GM19463 (cell line): Measurements from ENCODE around the gene GMCL2.

Experiments used
- ATAC-seq: cut with Tn5 transposase; IDR thresholded peaks from one replicate; pipeline ENCODE4 v1.9.1; 2021; ENCODE audit warnings: mild to moderate bottlenecking, moderate library complexity; ENCODE audit not compliant: unreplicated experiment

Gene GMCL2

DNA sequence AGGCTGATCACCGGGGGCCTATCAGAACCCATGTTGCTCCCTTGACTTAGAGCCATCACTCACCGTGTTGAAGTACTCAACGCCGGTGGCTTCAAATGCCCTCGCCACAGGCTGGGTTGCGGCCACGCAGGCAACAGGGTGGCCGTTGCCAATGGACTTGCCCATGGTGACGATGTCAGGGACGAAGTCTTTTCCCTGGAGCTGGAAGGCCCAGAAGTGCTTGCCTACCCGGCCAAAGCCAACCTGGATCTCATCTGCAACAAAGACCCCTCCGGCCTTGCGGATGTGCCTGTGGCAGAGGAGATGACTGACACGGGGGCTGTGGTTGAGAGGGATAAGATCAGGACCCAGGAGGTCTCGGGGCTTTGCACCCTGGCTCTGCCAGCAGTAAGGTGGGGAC, 35.1 kb upstream of the GMCL2 start:
- ATAC-seq, result no peak

DNA sequence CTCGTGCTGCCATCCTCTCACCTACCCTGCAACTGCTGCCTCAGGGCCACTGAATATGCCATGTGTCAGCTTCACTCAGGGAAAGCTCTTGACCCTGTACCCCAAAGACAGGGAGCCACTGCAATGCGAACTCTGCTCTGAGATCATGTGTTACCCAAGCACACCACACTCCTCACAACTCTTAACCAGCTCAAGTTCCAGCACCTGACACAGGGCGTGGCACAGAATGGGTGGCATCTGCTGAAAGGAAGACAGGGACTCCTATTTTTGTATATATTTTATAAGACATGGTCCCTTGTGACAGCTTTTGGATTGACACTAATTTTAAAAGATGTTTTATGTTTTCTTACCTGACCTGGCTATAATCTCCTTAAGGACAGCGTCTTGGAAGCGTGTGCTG, 34.7 kb upstream of the GMCL2 start:
- ATAC-seq, result no peak

DNA sequence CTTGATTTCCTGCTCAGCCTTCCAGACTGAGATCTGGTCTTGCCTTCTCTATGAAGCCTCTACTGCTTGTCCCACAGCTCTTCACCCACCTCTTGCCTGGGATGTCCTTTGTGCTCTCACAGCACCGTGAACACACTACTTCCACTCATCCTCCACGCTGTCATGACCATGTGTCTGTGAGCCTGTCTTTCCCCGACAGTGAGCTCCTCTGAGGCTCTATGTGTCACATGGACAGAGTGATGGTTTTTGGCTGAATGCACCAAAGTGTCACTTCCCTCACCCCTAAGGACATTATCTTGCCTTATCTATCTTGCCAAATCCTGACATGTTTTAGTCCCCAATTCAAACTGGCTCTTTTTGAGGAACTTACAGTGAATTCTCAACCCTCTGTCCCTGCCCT, 34.1 kb upstream of the GMCL2 start:
- no peak for ATAC-seq

DNA sequence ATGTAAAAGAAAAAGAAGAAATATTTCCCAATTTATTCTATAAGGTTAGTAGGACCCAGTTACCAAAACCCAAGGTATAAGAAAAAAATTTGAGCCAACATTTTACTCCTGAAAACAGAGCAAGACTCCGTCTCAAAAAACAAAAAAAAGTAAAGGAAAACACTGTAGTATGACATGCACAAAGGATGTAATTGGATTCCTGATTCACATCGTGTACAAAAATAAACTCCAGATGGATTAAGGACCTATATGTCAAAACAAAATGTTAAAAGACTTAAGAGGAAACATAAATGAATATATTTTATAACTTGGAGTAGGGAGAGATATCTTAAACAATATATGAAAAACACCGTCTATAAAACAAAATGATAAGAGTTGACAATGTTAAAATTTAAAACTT, 31.7 kb upstream of the GMCL2 start:
- ATAC-seq, result no peak

DNA sequence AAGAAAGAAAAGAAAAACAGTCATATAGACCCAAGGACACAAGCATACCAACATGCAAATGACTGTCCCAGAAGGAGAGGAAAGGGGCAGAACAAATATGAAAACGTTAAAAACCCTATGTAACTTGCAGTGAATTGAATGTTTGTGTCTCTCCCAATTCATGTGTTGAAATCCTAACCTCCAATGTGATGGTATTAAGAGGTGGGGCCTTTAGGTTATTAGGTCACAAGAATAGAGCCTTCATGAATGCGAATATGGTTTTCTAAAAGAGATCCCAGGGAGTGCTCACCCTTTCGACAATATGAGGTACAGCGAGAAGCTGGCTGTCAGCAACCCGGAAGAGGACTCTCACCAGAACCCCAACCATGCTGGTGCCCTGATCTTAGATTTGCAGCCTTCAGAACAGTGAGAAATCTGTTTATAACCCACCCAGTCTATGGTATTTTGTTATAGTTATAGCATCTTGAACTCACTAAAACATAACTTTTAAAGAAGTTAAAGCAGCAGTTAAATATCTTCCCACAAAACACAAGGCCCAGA, 31.1 kb upstream of the GMCL2 start:
- no peak for ATAC-seq

DNA sequence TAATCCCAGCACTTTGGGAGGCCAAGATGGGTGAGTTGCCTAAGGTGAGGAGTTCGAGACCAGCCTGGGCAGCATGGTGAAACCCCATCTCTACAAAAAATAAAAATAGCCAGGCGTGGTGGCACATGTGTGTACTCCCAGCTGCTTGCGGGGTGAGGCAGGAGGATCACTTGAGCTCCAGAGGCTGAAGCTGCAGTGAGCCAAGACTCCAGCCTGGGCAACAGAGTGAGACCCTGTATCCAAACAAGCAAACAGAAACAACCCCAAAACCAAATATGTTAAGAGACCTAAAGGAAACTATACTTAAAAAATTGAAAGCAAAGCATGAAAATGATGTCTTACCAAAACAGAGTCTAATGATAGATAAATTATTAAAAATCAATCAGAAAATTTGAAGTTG, 29.6 kb upstream of the GMCL2 start:
- ATAC-seq, result no peak

DNA sequence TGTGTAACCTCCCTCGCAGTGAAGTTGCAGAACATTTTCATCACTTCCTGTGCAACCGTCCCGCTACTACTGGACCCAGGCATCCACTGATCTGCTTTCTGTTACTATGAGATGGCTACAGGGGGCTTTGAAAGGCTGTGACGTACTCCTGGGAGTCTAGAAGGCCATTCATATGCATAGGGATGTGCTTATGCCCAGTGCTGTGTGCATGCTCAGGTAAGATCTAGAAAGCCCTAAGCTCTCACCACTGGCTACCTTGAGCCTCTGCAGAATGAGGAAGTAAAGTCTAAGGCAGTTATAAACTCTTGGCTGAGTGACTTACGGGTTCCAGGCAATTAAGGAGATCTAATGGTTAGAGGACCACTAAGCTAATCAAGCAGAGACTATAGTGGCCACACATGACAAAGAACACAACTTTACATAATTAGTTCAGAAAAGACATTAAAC, 28.9 kb upstream of the GMCL2 start:
- ATAC-seq, result no peak

DNA sequence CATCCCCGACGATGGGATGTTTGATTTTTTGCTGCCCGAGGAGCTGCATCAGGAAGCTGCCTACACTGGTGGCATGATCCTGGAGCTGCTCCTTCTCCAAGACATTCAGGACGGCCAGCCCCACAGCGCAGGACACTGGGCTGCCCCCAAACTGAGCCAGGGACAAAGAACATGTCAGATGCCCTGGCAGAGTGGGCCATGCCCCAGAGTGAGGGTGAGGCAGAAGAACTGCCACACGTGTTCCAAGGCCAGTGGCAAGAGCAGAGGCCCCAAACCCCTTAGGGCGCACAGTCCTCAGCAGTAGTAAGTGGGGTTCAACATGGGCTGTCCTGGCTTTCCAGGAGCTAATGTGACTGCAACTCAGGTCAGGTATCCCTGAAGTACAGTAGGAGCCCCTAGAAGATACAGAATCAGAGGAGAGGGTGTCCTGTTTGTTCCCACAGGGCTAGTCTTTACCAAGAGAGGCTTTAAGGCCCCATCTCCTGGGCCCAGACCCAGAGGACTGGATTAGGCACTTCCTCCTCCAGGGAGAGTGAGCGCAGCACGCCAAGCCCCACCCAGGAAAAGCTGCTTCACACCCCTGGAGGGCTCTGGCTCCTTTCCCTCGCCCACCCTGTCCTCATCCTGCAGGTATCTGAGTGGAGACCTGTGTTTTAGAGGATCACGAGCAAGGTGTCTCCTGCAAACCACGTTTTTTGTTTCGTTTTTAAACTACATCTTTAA, 28.3 kb upstream of the GMCL2 start:
- no peak for ATAC-seq

DNA sequence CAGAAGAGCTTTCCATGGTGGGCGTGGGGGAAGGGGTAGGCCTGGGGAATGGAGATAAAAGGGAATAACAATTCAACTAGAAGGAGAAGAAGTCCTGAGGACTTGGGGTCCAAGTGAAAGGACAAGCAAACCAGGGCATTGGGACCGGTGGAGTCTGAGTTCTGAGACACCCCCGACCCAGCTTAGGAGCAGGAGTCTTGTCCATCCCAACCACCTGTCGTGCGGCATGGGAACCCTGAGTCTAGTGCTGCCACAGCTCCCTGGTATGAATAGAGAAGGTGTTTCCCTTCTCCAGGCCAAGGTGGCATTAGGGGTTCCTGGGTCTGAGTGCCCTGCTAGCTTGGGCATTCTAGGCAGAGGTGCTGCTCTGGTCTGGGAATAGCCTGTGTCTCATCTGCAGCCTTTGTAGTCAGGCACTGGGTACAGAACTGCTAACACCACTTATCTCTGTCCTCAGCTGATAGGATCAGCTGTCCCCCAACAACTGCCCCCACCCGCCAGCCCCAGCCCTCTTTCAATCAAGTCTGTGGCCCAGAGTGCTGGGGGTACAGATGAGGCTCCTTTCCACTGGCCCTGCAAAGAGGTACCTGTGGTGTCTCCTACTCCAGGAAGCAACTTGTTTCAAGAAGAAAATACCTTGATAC, 27.1 kb upstream of the GMCL2 start:
- ATAC-seq, result no peak

DNA sequence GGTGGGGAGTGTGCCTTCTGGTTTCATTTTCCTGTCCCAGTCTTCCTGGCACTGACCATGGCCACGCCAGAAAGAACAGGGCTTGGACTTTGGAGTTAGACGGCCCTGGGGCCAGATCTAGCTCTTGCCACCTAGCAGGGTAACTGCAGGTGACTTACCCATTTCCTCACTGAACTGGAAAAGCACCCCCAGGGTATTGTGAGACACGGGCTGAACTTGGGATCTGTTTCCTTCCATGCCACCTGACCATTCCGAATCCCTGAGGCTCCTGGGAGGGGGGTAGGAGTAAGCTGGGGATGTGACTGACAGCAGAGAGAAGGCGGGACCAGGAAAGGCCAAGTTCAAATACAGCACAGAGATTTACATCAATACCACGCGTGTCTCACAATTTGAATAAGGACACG, 26.6 kb upstream of the GMCL2 start:
- ATAC-seq, result no peak

DNA sequence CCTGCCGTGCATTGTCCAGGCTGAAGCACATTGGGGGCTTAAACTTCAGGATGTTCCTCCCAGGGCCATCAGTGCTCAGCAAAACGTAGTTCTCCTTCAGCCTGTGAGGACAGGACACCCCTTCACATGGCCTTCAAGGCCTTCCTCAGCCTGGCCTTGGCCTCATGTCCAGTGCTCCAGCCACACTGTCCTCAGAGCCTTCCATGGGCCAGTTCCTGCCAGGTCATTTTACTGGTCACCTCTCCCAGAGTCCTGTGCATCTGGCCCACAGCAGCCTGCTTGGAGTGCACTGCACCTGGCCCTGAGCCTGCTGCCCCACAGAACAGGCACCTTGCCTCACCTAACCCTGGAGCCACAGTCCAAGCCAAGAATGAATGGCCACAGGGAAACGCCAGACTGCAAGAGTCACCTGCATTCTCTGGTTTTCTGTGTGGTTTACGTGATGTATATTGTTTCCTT, 25.9 kb upstream of the GMCL2 start:
- no peak for ATAC-seq

DNA sequence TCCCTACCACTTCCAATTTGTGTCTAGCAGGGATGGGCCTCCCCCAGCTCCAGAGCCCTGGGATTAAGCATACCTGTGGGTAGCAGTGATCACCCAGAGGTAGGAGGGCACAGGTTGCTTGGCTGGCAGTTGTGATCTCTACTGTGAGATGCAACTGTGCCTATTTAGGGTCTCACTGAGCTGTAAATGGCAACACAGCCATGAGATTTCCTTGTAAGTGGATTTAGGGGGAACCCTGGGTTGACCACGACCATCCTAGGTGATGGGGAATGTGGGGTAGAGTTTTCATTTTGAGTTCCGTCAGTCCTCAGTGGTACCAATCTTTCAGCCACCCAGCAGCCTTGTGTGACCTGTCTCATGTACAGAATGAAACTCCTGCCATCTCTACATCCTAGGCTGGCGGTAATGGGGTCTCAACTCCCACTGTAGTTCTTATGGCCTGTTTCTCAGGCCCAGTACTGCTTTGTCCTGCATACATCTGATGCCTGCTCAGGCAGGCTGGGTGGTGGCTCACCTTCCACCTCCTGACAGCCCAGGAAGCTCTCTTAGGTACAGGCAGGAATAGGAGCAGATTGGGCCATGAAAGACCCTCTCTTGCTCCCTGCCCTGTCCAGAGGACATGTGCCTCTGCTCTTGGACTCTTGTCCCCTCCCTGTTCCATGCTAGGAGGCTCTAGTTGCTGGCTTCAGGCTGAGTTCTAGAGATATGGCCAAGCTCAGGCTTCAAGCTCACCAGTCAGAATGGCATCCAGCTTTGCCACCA, 25.3 kb upstream of the GMCL2 start:
- no peak for ATAC-seq

DNA sequence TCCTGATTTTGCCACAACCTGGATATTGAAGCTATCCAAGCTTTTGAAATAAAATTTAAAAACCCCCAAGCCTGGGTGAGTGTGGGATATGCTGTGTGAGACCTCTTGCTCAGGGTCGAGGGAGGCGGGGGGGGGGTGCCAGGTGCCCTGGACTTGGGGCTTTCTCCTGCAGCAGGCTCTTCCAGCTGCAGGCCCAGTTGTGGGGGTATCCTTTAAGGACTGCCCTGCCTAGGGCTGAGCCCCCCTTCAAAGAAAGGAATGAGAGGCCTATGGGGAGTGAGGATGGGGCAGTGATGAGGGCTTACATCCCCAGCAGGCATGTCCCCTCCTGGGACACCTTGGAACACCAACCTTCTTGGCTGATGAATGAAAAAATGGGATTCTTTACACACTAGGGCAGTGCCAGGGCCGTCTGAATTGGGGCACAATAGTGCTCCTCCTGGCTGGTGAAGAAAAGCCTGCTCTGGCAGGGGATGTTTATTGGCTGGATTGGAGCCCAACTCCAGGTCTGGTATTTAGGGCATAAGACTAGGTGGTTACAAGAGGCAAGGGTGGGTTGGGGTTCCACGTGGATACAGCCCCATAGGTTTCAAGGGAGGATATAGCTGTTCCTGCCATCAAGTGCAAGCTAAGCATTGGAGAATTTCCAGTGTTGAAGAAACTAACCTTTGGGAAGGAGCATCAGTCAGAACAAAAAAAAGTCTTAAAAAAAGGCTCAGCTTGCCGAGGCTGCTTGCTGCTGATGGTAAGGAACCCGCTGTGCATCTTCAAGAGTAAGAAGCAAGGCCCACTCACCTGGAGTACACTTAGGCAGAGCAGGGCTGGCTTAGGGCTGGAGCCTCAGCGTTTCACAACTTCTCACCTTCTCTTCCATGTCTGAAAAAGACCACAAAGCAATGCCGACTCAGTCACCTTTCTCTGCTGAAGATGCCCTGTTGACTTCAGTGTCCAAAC, 24.2 kb upstream of the GMCL2 start:
- ATAC-seq, result no peak

DNA sequence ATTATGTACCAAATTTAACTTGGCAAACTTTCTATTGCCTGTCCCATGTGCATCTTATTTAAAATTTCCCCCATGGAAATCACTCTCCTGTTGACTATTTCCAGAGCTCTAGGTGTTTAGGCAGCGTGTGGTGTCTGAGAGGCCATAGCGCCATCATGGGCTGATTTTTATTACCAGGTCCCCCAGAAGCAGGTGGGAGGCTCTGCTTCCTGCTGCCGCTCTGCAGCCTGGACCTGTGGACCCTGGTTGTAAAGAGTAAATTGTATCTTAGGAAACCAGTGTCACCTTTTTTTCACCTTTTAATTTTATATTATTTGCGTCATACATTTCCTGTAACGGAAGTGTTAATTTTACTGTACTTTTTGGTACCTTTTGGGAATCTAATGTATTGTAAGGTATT, 23.5 kb upstream of the GMCL2 start:
- ATAC-seq, result no peak

DNA sequence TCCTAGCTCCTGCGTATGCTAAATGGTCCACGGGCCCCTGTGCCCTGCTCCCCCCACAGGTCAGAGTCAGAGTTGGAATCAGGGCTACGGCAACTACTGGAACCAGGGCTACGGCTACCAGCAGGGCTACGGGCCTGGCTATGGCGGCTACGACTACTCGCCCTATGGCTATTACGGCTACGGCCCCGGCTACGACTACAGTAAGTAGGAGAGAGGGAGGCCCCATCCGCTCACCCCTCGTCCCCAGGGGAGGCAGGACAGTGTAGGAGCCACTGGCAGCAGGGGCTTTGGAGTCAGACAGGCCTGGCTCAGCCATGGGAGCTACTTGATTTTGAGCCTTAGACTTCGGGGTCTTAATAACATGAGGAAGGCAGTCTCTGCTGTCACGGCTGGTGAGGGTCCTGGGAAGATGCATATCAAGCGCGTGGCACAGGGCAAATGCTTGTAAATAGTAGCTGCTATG, 22.9 kb upstream of the GMCL2 start:
- ATAC-seq, result no peak

DNA sequence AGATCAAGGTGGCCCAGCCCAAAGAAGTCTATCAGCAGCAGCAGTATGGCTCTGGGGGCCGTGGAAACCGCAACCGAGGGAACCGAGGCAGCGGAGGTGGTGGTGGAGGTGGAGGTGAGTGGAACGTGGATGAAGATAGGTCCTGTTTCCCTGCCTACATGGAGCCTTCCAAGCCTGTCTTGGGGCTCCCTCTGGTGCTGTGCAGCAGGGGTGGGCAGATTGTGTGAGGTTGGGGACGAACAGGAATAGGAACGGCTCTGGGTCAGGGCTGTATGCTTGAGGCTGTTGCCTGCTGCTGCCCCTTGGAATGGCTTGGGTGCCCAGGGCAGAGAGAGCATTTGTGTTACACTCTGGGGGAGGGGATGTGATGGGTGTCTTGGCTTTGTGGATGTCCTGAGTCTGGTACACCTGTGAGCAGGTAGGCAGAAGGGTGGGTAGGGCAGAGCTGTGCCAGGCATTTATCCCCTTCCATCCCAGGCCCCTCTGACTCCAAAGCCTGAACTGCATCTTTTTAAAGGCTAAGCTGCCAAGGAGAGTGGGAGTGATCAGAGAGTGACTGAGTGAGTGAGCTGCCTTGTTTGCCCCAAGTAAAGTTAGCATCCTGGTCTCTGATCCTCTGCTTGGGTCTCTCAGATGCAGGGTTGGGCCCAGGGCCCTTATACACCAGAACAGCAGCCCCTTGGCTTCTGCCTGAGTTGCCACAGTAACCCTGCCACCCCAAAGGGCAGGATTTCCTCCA, 22.3 kb upstream of the GMCL2 start:
- no peak for ATAC-seq

DNA sequence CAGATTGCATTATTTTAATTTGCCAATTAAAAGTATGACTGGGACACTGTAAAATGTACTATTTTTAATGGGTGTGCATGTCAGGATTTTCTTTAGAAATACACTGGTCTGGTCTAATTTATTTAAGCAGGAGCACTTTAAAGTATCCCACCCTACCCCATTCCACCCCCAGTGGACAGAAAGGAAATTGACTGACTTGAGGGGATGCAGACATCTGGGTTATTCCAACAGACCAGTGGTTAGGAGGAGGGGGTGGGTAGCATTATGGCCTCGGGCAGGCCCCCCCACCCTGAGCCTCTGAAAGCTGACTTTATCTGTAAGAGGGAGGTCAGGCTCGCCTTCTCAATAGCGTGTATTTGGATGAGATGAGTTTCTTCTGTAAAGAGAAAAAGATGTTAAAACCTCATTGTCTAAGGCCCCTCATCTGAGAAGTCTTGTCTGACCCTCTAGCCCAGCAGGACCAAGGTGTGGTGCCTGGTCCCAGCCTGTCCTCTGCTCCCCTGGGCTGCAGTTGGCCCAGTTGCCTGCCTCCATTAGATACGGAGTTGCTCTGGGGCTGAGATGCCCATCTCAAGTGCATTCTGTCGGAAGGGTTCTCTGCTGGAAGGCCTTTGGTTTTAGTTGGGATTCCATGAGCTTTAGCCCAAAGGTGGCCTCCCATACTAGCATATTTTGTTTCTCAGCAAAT, 21.5 kb upstream of the GMCL2 start:
- no peak for ATAC-seq

DNA sequence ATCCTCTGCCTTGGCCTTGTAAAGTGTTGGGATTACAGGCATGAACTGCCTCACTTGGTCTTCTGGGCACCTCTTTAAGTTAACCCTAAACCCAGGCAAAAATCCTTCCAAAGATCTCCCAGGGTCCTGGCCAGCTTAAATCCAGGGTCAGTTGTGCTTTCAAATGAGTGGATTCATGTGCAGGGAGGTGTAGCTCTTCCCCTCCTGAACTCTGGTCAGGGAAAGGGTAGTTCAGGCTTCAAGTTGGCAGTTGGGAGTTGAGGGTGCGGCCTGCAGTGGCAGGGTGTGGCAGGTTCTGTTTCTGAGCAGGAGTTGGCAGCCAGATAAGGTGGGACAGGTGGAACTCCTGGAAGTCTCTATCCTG, 20.7 kb upstream of the GMCL2 start:
- no peak for ATAC-seq

DNA sequence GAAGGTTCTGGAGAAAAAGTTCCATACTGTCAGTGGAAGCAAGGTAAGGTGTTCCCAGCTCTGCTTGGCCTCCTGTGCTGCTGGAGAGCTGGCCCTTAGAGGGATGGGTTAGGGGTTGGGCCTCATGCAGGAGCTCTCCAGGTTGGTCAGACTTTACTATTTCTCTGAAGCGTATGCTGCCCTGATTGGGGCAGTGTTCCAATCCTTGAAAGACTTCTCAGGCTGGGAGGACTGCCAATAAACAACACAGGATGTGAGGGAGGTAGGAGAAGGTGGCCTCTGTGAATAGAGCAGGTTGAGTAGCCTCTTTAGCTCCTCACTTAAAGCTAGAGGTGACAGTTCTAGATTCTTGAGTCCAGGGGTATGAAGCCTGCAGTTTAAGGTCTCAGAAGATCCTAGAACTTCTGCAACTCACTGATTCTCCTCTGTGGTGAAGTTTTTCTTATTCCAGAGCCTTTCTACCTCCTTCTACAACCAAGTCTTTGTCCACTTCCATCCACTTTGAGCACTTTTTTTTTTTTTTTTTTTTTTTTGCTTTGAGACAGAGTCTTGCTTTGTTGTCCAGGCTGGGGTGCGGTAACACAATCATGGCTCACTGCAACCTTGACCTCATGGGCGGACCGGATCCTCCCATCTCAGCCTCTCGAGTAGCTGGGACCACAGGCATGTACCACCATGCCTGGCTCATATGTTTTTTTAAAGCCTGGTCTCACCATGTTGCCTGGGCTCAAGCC, 20.2 kb upstream of the GMCL2 start:
- no peak for ATAC-seq
